SH-SY5Y (cell line): Measurements from ENCODE around the gene SLC4A9.

Experiments
- GATA2 ChIP-seq: IDR thresholded peaks from 2 replicates; pipeline ENCODE4 v1.6.1; 2011; ENCODE audit warnings: mild to moderate bottlenecking, low read depth, low read length
- GATA3 ChIP-seq: IDR thresholded peaks from 2 replicates; pipeline ENCODE4 v1.6.1; 2011; ENCODE audit warnings: low read depth, mild to moderate bottlenecking, low read length, moderate library complexity

DNA sequence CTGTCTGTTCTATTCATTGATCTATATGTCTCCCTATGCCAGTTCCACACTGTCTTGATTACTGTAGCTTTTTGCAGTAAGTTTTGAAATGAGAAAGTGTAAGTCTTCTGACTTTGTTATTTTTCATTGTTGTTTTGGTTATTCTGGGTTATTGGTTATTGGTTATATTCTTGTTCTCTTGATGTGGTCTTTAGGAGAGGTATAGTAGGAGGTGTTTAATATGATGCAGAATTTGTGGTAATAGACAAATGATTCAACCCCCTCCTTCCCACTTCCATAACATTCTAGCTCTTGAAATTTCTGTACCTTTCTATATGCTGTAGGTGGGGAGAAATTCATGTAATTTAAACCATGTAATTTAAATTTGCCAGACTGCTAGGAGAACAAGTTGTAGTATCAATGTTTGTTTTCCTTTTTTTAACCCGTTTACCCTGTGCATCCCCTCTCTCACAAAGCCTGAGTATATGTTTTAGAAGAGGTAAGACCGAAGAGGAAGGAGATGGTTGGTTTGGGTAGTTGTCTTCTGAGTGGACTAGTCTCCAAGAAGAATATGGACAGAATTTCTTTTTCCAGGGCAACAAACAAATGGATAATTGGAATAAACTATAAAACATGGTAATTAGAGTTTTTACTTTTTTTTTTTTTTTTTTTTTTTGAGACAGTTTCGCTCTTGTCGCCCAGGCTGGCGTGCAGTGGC is 60.8 kb downstream of the SLC4A9 start:
- TF ChIP-seq GATA3 (no peak), GATA2 (no peak)
